BE2C (cell line): ENCODE measurements around the gene PPP2R5B.

Experiments used
- DNase-seq: peaks from one replicate; pipeline ENCODE4 v3.0.0-alpha.2; 2020
- H3K27me3 ChIP-seq: fragments of 250-450 bp; sonication (Bioruptor Pico); 2 replicates; pipeline ENCODE4 v1.5.1; 2020; ENCODE audit warnings: mild to moderate bottlenecking
- H3K36me3 ChIP-seq: fragments of 250-450 bp; sonication (Bioruptor Pico); 2 replicates; pipeline ENCODE4 v1.5.1; 2020; ENCODE audit warnings: mild to moderate bottlenecking
- H3K4me1 ChIP-seq: fragments of 250-450 bp; sonication (Bioruptor Pico); 2 replicates; pipeline ENCODE4 v1.5.1; 2020
- H3K4me3 ChIP-seq: 2 replicates; pipeline ENCODE4 v1.5.1; 2011; ENCODE audit warnings: low read depth, low read length
- H3K9me3 ChIP-seq: fragments of 250-450 bp; sonication (Bioruptor Pico); 2 replicates; pipeline ENCODE4 v1.5.1; 2020
- TF ChIP-seq, protein P1 (sequence below): IDR thresholded peaks from 2 replicates; pipeline ENCODE4 v1.5.1; 2012; ENCODE audit warnings: mild to moderate bottlenecking, low read depth, low read length

Gene PPP2R5B

GRCh38 chr11:64934682-64935358 is 10.3 kb downstream of the PPP2R5B start:
- TF ChIP-seq, protein P1, sequence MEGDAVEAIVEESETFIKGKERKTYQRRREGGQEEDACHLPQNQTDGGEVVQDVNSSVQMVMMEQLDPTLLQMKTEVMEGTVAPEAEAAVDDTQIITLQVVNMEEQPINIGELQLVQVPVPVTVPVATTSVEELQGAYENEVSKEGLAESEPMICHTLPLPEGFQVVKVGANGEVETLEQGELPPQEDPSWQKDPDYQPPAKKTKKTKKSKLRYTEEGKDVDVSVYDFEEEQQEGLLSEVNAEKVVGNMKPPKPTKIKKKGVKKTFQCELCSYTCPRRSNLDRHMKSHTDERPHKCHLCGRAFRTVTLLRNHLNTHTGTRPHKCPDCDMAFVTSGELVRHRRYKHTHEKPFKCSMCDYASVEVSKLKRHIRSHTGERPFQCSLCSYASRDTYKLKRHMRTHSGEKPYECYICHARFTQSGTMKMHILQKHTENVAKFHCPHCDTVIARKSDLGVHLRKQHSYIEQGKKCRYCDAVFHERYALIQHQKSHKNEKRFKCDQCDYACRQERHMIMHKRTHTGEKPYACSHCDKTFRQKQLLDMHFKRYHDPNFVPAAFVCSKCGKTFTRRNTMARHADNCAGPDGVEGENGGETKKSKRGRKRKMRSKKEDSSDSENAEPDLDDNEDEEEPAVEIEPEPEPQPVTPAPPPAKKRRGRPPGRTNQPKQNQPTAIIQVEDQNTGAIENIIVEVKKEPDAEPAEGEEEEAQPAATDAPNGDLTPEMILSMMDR, result no peak
- no peak overlapping the region for H3K4me3 ChIP-seq
- no peaks in the 10 kb centered on the region for H3K4me1 ChIP-seq
- no peaks in the 10 kb centered on the region for H3K36me3 ChIP-seq
- H3K9me3 ChIP-seq, result no peaks in the 10 kb centered on the region
- no peak for DNase-seq
- no peaks in the 10 kb centered on the region for H3K27me3 ChIP-seq

DNA sequence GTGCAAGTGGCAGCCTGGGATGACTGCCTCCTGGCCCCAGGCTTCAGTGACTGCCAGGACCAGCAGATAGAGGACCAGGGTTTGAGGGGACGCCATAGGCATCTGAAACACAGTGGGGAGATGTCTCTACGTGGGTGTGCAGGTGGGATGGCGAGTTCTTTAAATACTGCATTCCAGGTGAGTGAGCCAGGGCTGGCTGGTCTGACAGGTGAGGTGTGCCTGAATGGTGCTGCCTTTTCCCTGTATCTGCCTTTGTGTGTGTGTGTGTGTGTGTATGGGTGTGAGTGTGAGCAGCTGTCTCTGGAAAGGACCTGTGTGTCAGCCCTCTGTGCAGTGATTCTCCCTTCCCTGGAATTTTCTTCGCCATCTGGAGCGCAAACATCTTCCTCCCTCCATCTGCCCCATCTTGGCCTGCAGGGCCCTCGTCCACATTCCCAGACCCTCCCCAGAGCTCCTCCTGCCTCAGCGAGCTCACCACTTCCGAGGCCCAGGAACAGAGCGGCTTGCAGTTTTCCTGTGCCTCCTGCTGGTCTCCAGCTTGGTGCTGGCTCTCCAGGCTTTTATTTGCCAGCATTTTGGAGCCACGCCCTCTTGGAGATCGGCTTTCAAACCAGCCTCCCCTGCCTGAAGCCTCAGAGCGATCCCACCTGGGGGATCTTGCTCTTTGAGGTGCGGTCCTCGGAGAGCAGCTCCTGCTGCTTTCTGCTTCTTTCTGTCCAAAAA is 11.0 kb downstream of the PPP2R5B start, which contains the start of gene GPHA2:
GPHA2 (minus strand) TSS at position 535 of the 723 bp plus-strand sequence; CDS start at position 102, 433 bp downstream.
- Histone ChIP-seq H3K4me3 (no peak within 1 kb of the TSS), H3K27me3 (no peaks in the 10 kb centered on the region), H3K36me3 (no peaks in the 10 kb centered on the region), H3K9me3 (no peaks in the 10 kb centered on the region), H3K4me1 (no peaks in the 10 kb centered on the region)
- DNase-seq, result no peak
- TF ChIP-seq, protein P1, result no peak

GRCh38 chr11:64936539-64936938 is 12.1 kb downstream of the PPP2R5B start:
- H3K4me1 ChIP-seq, result no peaks in the 10 kb centered on the region
- no peaks in the 10 kb centered on the region for H3K9me3 ChIP-seq
- no peaks in the 10 kb centered on the region for H3K36me3 ChIP-seq
- no peak for DNase-seq
- TF ChIP-seq, protein P1, result no peak
- no peak overlapping the region for H3K4me3 ChIP-seq
- no peaks in the 10 kb centered on the region for H3K27me3 ChIP-seq

DNA sequence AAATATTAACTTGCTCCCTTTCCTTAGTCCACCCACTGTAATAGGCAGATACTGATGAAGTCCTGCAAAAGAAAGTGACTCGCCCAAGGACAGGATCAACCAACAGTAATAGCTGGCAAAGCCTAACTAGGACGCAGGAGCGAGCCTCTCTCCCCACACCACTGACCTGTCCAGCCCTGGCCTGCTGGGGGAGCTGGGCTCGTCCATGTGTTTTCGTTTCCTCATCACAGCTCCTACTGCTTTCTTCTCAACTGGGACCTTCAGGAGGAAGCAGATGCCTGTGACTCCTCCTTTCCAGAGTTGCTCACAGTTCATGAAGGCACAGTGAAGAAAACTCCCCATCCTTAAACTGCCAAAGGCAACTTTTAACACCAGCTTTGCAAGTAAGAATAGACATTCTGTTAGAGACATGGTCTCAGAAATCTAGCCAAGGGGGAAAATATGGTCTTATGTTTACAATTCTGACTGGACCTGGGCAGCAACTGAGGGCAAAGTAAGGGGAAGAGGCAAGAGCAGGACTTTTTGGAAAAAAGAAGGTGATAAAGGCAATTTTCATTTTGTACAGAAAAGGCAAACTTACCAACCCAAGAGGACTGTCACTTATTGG is 22.8 kb downstream of the PPP2R5B start:
- Histone ChIP-seq H3K4me1 (no peaks in the 10 kb centered on the region), H3K4me3 (no peak overlapping the region), H3K36me3 (no peaks in the 10 kb centered on the region), H3K27me3 (no peaks in the 10 kb centered on the region), H3K9me3 (no peaks in the 10 kb centered on the region)
- TF ChIP-seq, protein P1, result no peak
- DNase-seq, result no peak

DNA sequence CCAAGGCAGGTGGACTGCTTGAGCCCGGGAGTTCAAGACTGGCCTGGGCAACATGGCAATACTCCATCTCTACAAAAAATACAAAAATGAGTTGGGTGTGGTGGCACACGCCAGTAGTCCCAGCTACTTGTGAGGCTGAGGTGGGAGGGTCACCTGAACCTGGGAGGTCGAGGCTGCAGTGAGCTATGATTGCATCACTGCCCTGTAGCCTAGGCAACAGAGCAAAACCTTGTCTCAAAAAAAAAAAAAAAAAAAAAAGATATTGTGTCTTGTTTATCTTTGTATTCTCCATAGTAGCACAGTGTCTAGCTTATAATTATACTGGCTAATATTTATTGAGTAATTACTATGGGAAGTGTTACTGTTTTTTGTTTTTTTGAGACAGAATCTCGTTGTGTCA is 27.0 kb downstream of the PPP2R5B start:
- H3K4me1 ChIP-seq, result no peaks in the 10 kb centered on the region
- no peak overlapping the region for H3K4me3 ChIP-seq
- TF ChIP-seq, protein P1, result no peak
- no peaks in the 10 kb centered on the region for H3K36me3 ChIP-seq
- H3K9me3 ChIP-seq, result no peaks in the 10 kb centered on the region
- peaks cover 14% of the 10 kb centered on the region for H3K27me3 ChIP-seq
- DNase-seq, result no peak
